ENCODE data around the gene FTHL17.

The FTHL17 gene

GRCh38 chrX:31039327-31039711, 32.5 kb downstream of the FTHL17 start:
- no peak for TF ChIP-seq CTCF (IDR thresholded peaks at IDR 0.05)
- Histone ChIP-seq H3K27me3 (no peaks in the 10 kb centered on the region), H3K9me3 (no peaks in the 10 kb centered on the region), H3K4me1 (ENCODE audit: control insufficient read depth in 1 of 2, insufficient read depth in 1 of 2, low read depth in 1 of 2, low read length in 1 of 2) (no peaks in the 10 kb centered on the region), H3K4me3 (ENCODE audit: low read depth in 1 of 2, low read length in 1 of 2) (no peak overlapping the region), H3K36me3 (no peaks in the 10 kb centered on the region), H3K27ac (no peak overlapping the region)

- H3K4me3 ChIP-seq (ENCODE audit: low read depth in 1 of 2, low read length in 1 of 2), result no peak overlapping the region
- H3K4me1 ChIP-seq (ENCODE audit: control insufficient read depth in 1 of 2, insufficient read depth in 1 of 2, low read depth in 1 of 2, low read length in 1 of 2), result no peaks in the 10 kb centered on the region
- H3K9me3 ChIP-seq, result no peaks in the 10 kb centered on the region
- H3K36me3 ChIP-seq, result no peaks in the 10 kb centered on the region
- TF ChIP-seq CTCF (IDR thresholded peaks at IDR 0.05), result no peak
- no peaks in the 10 kb centered on the region for H3K27me3 ChIP-seq
- no peak overlapping the region for H3K27ac ChIP-seq
These were observed 33.1 kb downstream of the FTHL17 start for GRCh38 chrX:31038575-31039326.

- no peak overlapping the region for H3K27ac ChIP-seq
- H3K27me3 ChIP-seq, result no peaks in the 10 kb centered on the region
- no peak for TF ChIP-seq CTCF (IDR thresholded peaks at IDR 0.05)
- no peaks in the 10 kb centered on the region for H3K4me1 ChIP-seq (ENCODE audit: control insufficient read depth in 1 of 2, insufficient read depth in 1 of 2, low read depth in 1 of 2, low read length in 1 of 2)
- no peaks in the 10 kb centered on the region for H3K9me3 ChIP-seq
- H3K4me3 ChIP-seq (ENCODE audit: low read depth in 1 of 2, low read length in 1 of 2), result no peak overlapping the region
- H3K36me3 ChIP-seq, result no peaks in the 10 kb centered on the region
These were observed 34.9 kb downstream of the FTHL17 start for GRCh38 chrX:31036895-31037294.

- no peaks in the 10 kb centered on the region for H3K36me3 ChIP-seq
- no peak overlapping the region for H3K4me3 ChIP-seq (ENCODE audit: low read depth in 1 of 2, low read length in 1 of 2)
- TF ChIP-seq CTCF (IDR thresholded peaks at IDR 0.05), result no peak
- no peaks in the 10 kb centered on the region for H3K4me1 ChIP-seq (ENCODE audit: control insufficient read depth in 1 of 2, insufficient read depth in 1 of 2, low read depth in 1 of 2, low read length in 1 of 2)
- H3K9me3 ChIP-seq, result no peaks in the 10 kb centered on the region
- H3K27me3 ChIP-seq, result no peaks in the 10 kb centered on the region
- no peak overlapping the region for H3K27ac ChIP-seq
These were observed 44.5 kb downstream of the FTHL17 start for GRCh38 chrX:31027351-31027750.

- Histone ChIP-seq H3K27me3 (no peaks in the 10 kb centered on the region), H3K27ac (no peak overlapping the region), H3K9me3 (no peaks in the 10 kb centered on the region), H3K4me1 (ENCODE audit: control insufficient read depth in 1 of 2, insufficient read depth in 1 of 2, low read depth in 1 of 2, low read length in 1 of 2) (no peaks in the 10 kb centered on the region), H3K4me3 (ENCODE audit: low read depth in 1 of 2, low read length in 1 of 2) (no peak overlapping the region), H3K36me3 (no peaks in the 10 kb centered on the region)
- no peak for TF ChIP-seq CTCF (IDR thresholded peaks at IDR 0.05)
These were observed 47.0 kb downstream of the FTHL17 start for GRCh38 chrX:31024866-31025265.

Measured in neutrophil (primary cell).